Fibroblast of lung (primary cell): ENCODE measurements around the gene PABPC1L. TPM values are rescaled to one million over a fixed set of nuclear protein-coding genes. Genes with fewer than 3 reads are reported as not detected.

Experiments
- DNase-seq, 2 donors: peaks; one replicate each; pipeline versions ENCODE4 v3.0.0 to v3.0.0-alpha.2; 2010; ENCODE audit warnings: low read depth in 2 of 2
- H2AFZ ChIP-seq: 2 replicates; pipeline ENCODE4 v1.5.1; 2012; ENCODE audit warnings: low read length, control low read depth, inconsistent platforms
- H3K27ac ChIP-seq: 2 replicates; pipeline ENCODE4 v1.5.1; 2011; ENCODE audit warnings: low read length, control low read depth; ENCODE audit not compliant: insufficient read depth
- H3K27me3 ChIP-seq: 2 replicates; pipeline ENCODE4 v1.5.1; 2011; ENCODE audit warnings: mild to moderate bottlenecking, low read length; ENCODE audit not compliant: control insufficient read depth, insufficient read depth
- H3K36me3 ChIP-seq: 2 replicates; pipeline ENCODE4 v1.5.1; 2011; ENCODE audit warnings: low read length; ENCODE audit not compliant: control insufficient read depth, insufficient read depth
- H3K4me1 ChIP-seq: 2 replicates; pipeline ENCODE4 v1.5.1; 2011; ENCODE audit warnings: low read length; ENCODE audit not compliant: control insufficient read depth, insufficient read depth; ENCODE audit errors: extremely low read depth
- H3K4me2 ChIP-seq: 2 replicates; pipeline ENCODE4 v1.5.1; 2011; ENCODE audit warnings: low read length, control low read depth; ENCODE audit not compliant: insufficient read depth; ENCODE audit errors: extremely low read depth
- H3K4me3 ChIP-seq, 4 experiments: fragments of 200-600 bp in 1 of 4; sonication (generic) in 1 of 4; replicated peaks in 1 of 4; 2 replicates each; pipeline ENCODE4 v1.5.1; 2011 to 2016; ENCODE audit warnings: low read length in 4 of 4, low read depth in 3 of 4, mild to moderate bottlenecking in 3 of 4, control low read depth in 2 of 4, inconsistent platforms in 1 of 4, mixed read lengths in 1 of 4; ENCODE audit not compliant: insufficient read depth in 1 of 4; ENCODE audit errors: control extremely low read depth in 1 of 4
- H3K79me2 ChIP-seq: 2 replicates; pipeline ENCODE4 v1.5.1; 2012; ENCODE audit warnings: mild to moderate bottlenecking, low read length, inconsistent platforms; ENCODE audit not compliant: control insufficient read depth, insufficient read depth
- H3K9ac ChIP-seq: 2 replicates; pipeline ENCODE4 v1.5.1; 2011; ENCODE audit warnings: mild to moderate bottlenecking, low read length, control low read depth; ENCODE audit not compliant: insufficient read depth
- H3K9me3 ChIP-seq: 2 replicates; pipeline ENCODE4 v1.5.1; 2012; ENCODE audit warnings: low read depth, low read length; ENCODE audit not compliant: control insufficient read depth, insufficient read depth
- H4K20me1 ChIP-seq: 2 replicates; pipeline ENCODE4 v1.5.1; 2011; ENCODE audit warnings: low read length; ENCODE audit not compliant: control insufficient read depth, insufficient read depth; ENCODE audit errors: extremely low read depth
- CTCF ChIP-seq, 2 donors: IDR thresholded peaks in 1 of 2; conservative IDR thresholded peaks in 1 of 2; 1 replicate in 1 of 2; 2 replicates in 1 of 2; pipeline ENCODE4 v1.5.1; 2011 to 2012; ENCODE audit warnings: low read length in 2 of 2, control low read depth in 1 of 2, inconsistent platforms in 1 of 2, low read depth in 1 of 2, mild to moderate bottlenecking in 1 of 2
- EZH2 ChIP-seq: IDR thresholded peaks from 2 replicates; pipeline ENCODE4 v1.5.1; 2012; ENCODE audit warnings: low read length, control low read depth, mild to moderate bottlenecking; ENCODE audit errors: missing control alignments
- polyA plus RNA-seq, 2 donors: library from polyadenylated mRNA; depleted of rRNA in 1 of 2; stranded (reverse) in 1 of 2; unstranded in 1 of 2; fragments of >200 nt; gene quantifications; 2 replicates each; pipeline ENCODE4 v1.2.1, GENCODE V29; 2011 to 2012; ENCODE audit warnings: missing spikeins in 1 of 2
- total RNA-seq: library from RNA; depleted of rRNA; stranded (reverse); fragments of >200 nt; gene quantifications from 2 replicates; pipeline ENCODE4 v1.2.1, GENCODE V29; 2014

Gene PABPC1L
- total and polyA plus RNA-seq, 2 donors (not counting 1 experiment from before 2014, with no cell fraction given), result 11.6 to 11.9 TPM

GRCh38 chr20:44973053-44973452 lies 63.2 kb downstream of the PABPC1L start:
- H3K27ac ChIP-seq, result no peak overlapping the region
- no peak overlapping the region for H3K4me2 ChIP-seq
- H3K27me3 ChIP-seq, result no peaks in the 10 kb centered on the region
- no peak overlapping the region for H3K9ac ChIP-seq
- no peaks in the 10 kb centered on the region for H3K4me1 ChIP-seq
- peaks cover 23% of the 10 kb centered on the region for H3K79me2 ChIP-seq
- no peak for TF ChIP-seq CTCF (conservative IDR thresholded peaks at IDR 0.05 in 1 of 2, IDR thresholded peaks at IDR 0.05 in 1 of 2; ENCODE audit: low read depth in 1 of 2, low read length in 2 of 2)
- TF ChIP-seq EZH2, result no peak
- no peak overlapping the region for H2AFZ ChIP-seq
- H3K4me3 ChIP-seq, result no peak overlapping the region
- DNase-seq, result no peak
- H3K36me3 ChIP-seq, result peaks cover 4% of the 10 kb centered on the region
- H3K9me3 ChIP-seq, result no peaks in the 10 kb centered on the region
- no peaks in the 10 kb centered on the region for H4K20me1 ChIP-seq

GRCh38 chr20:44976698-44977097 lies 66.8 kb downstream of the PABPC1L start:
- no peak overlapping the region for H3K4me2 ChIP-seq
- H2AFZ ChIP-seq, result no peak overlapping the region
- no peaks in the 10 kb centered on the region for H3K9me3 ChIP-seq
- TF ChIP-seq EZH2, result no peak
- no peak for TF ChIP-seq CTCF (conservative IDR thresholded peaks at IDR 0.05 in 1 of 2, IDR thresholded peaks at IDR 0.05 in 1 of 2; ENCODE audit: low read depth in 1 of 2, low read length in 2 of 2)
- H4K20me1 ChIP-seq, result no peaks in the 10 kb centered on the region
- no peak overlapping the region for H3K27ac ChIP-seq
- peaks cover 2% of the 10 kb centered on the region for H3K4me1 ChIP-seq
- no peak overlapping the region for H3K4me3 ChIP-seq
- DNase-seq, result no peak
- no peaks in the 10 kb centered on the region for H3K27me3 ChIP-seq
- H3K36me3 ChIP-seq, result peaks cover 7% of the 10 kb centered on the region
- H3K9ac ChIP-seq, result no peak overlapping the region
- no peaks in the 10 kb centered on the region for H3K79me2 ChIP-seq

GRCh38 chr20:44979090-44979621 lies 69.3 kb downstream of the PABPC1L start:
- H3K4me1 ChIP-seq, result peaks cover 2% of the 10 kb centered on the region
- H2AFZ ChIP-seq, result no peak overlapping the region
- no peak for TF ChIP-seq CTCF (conservative IDR thresholded peaks at IDR 0.05 in 1 of 2, IDR thresholded peaks at IDR 0.05 in 1 of 2; ENCODE audit: low read depth in 1 of 2, low read length in 2 of 2)
- no peak for TF ChIP-seq EZH2
- H3K36me3 ChIP-seq, result peaks cover 6% of the 10 kb centered on the region
- H3K27me3 ChIP-seq, result no peaks in the 10 kb centered on the region
- peak overlapping the region; percentile 16 for H3K27ac ChIP-seq
- H4K20me1 ChIP-seq, result no peaks in the 10 kb centered on the region
- no peaks in the 10 kb centered on the region for H3K9me3 ChIP-seq
- DNase-seq, result peak; percentile 24 to 49
- H3K4me2 ChIP-seq, result peak overlapping the region; percentile 29
- no peak overlapping the region for H3K4me3 ChIP-seq
- no peak overlapping the region for H3K9ac ChIP-seq
- H3K79me2 ChIP-seq, result no peaks in the 10 kb centered on the region
